ENCODE results near the gene TUFT1. TPM values are rescaled to one million over a fixed set of nuclear protein-coding genes. Genes with fewer than 3 reads are reported as not detected.
A peak's percentile ranks its signal among the peaks of the same experiment; 100 is the strongest.
"Not testable (repeated sequence)": the region's sequence is repeated elsewhere in the genome, so short reads cannot be mapped to it uniquely, and the experiment has no call there.

Gene TUFT1
- total RNA-seq, 1 donor from 2014 or later: 33.5 TPM

DNA sequence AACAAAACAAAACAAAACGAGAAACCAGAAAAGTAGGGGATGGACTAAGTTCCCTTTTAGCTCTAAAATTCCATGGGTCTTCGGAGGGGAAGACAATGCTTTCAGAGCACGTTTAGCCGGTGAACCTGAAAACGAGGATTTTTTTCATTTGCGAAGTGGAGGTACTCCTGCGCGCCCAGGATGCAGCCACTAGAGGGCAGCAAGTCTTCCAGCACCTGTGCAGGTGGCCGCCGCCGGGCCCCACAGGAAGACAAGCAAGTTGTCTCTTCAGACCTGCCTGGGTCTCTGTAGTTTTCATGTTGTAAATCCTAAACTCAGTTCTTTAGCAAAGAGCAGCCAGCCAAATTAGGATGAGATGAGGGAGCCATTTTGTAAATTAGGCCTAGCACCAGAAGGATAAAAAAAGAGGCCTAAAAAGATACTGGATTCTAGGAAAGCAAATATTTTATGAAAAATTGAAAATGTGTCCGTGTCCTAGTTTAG lies 54.1 kb downstream of the TUFT1 start:
- H3K4me3 ChIP-seq (ENCODE audit: low read depth, low read length): no peak overlapping the region
- TF ChIP-seq, protein P1, sequence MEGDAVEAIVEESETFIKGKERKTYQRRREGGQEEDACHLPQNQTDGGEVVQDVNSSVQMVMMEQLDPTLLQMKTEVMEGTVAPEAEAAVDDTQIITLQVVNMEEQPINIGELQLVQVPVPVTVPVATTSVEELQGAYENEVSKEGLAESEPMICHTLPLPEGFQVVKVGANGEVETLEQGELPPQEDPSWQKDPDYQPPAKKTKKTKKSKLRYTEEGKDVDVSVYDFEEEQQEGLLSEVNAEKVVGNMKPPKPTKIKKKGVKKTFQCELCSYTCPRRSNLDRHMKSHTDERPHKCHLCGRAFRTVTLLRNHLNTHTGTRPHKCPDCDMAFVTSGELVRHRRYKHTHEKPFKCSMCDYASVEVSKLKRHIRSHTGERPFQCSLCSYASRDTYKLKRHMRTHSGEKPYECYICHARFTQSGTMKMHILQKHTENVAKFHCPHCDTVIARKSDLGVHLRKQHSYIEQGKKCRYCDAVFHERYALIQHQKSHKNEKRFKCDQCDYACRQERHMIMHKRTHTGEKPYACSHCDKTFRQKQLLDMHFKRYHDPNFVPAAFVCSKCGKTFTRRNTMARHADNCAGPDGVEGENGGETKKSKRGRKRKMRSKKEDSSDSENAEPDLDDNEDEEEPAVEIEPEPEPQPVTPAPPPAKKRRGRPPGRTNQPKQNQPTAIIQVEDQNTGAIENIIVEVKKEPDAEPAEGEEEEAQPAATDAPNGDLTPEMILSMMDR (conservative IDR thresholded peaks at IDR 0.05; ENCODE audit: low read depth, low read length): peak; percentile 91
- DNase-seq (ENCODE audit: low read depth): no peak

DNA sequence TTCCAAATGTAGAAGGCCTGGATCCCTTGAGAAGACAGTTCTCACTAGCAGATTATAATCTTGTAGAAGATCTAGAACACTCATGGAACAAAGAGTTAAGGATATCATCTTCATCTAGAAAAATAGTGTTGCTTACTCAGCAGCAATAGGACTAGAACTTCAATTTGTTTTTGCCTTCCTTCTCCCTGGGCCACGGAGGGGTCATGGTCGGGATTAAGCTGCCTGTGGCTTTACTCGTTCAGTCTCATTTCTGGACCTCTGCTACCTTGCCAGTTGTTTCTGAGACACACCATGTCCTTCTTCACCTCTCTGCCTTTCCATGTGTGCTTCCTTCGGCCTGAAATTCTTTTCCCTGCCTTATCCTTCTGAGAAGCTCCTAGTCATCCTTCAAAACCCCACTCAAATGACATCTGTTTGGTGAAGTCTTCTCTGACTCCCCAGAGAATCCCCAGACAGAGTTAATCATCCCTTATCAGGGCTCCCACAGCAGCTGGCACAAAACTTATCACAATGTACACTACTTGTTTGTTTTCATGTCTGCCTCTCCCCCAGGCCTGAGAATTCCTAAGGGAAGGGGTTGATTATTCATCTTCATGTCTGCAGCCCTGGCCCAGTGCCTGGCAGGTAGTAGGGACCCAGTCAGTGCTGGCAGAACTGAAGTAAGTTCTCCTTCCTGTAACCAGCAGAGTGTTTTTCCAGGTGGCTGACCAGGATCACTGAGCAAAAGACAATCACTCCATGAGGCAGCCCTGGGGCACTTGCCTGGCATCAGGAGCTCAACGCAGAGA lies 56.3 kb downstream of the TUFT1 start:
- no peak for DNase-seq (ENCODE audit: low read depth)
- TF ChIP-seq, protein P1 (conservative IDR thresholded peaks at IDR 0.05; ENCODE audit: low read depth, low read length): peak; percentile 6
- H3K4me3 ChIP-seq (ENCODE audit: low read depth, low read length): no peak overlapping the region

DNA sequence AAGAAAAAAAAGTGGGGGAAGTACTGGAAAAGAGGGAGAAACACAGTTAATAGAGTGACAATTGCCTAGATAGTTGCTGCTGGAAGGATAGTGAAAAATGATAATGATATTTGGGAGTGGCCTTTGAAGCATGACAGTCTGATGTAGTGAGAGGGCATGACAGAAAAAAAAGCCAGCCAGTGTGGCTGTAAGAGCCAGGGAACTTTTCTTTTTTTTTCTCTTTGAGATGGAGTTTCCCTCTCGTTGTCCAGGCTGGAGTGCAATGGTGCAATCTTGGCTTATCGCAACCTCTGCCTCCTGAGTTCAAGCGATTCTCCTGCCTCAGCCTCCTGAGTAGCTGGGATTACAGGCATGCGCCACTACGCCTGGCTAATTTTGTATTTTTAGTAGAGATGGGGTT lies 62.4 kb downstream of the TUFT1 start:
- H3K4me3 ChIP-seq (ENCODE audit: low read depth, low read length); DNase-seq (ENCODE audit: low read depth): not testable (repeated sequence)

DNA sequence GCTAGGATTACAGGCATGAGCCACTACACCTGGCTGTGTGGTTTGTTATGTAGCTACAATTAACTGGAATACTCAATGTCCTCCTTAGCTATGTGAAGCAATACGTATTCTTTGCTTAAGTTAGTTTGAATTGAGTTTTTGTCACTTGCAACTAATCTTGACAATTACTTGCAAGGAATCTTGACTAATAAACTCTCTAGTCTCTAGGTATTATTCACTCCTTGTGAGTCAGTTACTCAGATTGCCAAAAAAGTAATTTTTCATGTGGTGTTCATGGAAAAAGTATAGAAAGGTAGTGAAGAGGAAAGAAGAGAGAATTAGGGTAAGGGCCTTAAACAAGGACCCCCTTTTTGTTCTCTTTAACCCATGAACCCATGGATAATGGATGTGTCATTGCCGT lies 64.2 kb downstream of the TUFT1 start:
- no peak overlapping the region for H3K4me3 ChIP-seq (ENCODE audit: low read depth, low read length)
- DNase-seq (ENCODE audit: low read depth): no peak
- TF ChIP-seq, protein P1 (conservative IDR thresholded peaks at IDR 0.05; ENCODE audit: low read depth, low read length): no peak

DNA sequence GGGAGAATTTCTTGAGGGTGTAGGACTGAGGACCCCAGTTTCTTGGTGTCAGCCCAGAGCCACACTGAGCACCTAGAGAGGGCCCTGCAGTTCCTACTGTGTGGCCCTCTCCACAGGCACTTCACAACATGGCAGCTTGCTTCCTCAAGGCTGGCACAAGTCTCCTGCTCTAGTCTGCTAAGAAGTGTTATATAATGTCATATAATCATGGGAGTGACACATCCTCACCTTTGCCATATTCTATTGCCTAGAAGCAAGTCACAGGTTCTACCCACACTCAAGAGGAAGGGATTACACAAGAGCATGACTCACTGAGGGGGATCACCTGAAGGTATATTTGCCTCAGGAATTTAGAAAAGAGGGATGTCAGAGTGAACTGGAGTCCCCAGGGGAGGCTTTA lies 66.3 kb downstream of the TUFT1 start:
- TF ChIP-seq, protein P1 (conservative IDR thresholded peaks at IDR 0.05; ENCODE audit: low read depth, low read length): no peak
- no peak overlapping the region for H3K4me3 ChIP-seq (ENCODE audit: low read depth, low read length)
- DNase-seq (ENCODE audit: low read depth): peak; percentile 87

DNA sequence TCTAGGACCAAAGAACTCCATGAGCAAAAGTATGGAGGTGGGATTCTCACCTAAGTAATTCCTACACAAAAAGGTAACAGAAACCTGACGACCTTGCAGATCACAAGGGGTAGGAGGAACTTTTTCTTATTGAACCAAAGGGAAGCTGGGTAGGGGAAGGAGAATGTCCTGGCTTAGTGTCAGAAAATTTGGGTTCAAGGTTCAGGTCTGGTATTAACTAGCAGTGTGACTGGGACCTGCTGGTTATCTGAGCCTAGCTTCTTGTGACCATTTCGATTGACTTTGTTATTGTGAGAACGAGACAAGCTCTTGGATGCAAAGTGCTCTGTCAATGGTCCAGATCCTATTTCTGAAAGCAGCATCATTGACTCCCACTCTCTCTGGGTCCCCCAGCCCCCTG lies 66.7 kb downstream of the TUFT1 start:
- H3K4me3 ChIP-seq (ENCODE audit: low read depth, low read length): no peak overlapping the region
- DNase-seq (ENCODE audit: low read depth): no peak

DNA sequence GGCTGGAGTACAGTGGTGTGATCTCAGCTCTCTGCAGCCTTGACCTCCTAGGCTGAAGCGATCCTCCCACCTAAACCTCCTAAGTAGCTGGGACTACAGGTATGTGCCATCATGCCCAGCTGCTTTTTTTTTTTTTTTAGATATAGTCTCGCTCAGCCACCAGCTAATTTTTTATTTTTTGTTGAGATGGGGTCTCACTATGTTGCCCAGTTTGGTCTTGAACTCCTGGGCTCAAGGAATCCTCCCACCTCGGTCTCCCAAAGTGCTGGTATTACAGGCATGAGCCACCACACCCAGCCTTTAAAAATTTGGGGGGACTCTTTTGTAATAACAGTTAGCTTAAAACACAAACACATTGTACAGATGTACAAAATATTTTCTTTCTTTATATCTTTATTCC lies 70.0 kb downstream of the TUFT1 start:
- TF ChIP-seq, protein P1 (conservative IDR thresholded peaks at IDR 0.05; ENCODE audit: low read depth, low read length): no peak
- DNase-seq (ENCODE audit: low read depth): no peak
- no peak overlapping the region for H3K4me3 ChIP-seq (ENCODE audit: low read depth, low read length)

More for the DNA sequence above, 66.7 kb downstream of the TUFT1 start:
- TF ChIP-seq, protein P1 (conservative IDR thresholded peaks at IDR 0.05; ENCODE audit: low read depth, low read length): no peak
